GM21526 (cell line): ENCODE results near the gene PCSK1.

Experiments used
- ATAC-seq: cut with Tn5 transposase; IDR thresholded peaks from one replicate; pipeline ENCODE4 v1.9.1; 2021; ENCODE audit warnings: moderate library complexity; ENCODE audit not compliant: unreplicated experiment, low FRiP score

Gene PCSK1

DNA sequence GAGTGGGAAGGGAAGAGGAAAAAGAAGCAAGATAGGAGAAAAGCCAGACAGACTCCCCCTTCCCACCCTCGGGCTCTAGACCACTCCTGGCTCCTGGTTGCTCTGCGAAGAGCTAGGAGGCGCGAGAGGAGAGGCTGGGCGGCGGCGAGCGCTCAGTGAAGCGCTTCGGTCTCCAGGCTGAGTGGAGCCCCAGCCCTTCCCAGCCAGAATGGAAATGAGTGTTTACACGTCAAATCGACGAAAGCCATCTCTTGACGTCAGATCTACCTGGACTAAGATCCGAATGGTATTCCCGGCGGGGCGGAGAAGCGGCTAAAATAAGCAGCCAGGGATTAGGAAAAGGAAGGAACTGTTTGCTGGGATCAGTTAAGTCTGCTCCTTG is at the start of gene PCSK1:
PCSK1 (minus strand) TSS at position 183 of the 382 bp plus-strand sequence. CDS start 206 bp downstream, outside the sequence.
- no peak for ATAC-seq

DNA sequence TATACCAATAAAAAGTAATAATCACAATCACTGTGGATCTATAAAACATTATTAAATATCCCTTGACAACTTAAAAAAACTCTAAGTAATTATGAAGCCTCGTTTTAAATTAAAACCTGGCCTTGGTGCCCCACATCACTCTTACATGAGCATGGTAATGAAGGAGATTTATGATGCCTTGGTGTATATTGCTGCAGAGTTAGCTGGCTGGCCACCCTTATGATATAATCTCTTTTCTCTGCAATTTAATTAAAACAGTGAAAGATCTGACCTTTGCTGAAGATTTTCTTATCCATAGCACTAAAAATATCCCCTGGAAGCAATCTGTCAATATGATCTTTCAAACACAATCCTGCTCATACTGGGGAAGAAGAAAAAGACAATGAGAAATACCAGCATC is 48.8 kb upstream of the PCSK1 start:
- no peak for ATAC-seq

DNA sequence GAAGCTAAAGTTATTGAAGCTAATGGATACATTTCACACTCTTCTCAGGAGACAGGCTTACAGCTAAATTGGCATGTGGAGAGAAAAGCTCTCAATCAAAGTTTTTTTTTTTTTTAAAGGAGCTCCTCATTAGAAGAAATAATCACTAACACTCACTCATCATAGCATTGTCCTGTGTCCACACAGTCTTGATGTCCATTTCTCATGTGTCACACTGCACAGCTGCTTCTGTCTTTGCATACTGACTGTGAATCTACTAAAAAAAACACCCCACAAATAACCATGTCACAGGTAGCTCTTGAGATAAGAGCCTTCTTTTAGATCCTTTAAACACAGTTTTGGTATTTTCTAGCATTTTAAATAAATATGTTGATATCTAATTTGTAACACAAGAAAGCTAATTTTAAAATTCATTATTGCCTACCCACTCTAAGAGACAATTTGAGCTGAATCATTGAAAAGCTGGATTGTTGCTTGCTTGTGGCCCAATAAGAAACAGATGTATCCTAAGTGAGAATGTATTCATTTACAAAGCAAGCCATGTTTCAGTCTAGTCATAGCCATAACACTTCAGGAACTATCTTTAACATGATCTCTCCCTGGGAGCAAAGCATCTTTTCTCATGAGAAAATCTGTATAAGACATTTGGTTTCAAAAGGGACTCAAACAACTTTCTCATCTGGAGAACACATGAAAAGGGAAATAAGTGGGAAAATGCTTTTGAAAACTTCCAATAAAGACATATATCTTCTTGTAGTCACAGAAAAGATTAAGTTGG is 48.1 kb upstream of the PCSK1 start:
- ATAC-seq, result no peak

DNA sequence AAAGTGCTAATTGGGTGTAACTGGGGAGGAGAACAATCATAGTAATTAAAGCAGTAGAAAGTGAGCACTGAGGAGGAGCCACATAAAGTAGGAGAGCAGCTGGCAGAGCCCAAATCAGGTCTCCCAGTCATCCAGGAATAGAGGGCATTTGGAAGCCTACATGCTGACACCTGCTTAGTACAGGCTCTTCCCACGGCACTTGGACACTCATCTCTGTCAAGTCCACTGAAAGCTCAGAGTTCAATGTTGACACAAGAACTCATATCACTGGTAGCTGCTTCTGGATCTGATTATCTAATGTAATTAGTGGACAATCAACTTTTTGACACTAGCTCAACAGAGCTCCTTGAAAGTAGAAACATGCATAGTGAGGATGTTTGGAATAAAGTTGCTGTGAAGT is 45.9 kb upstream of the PCSK1 start:
- ATAC-seq, result no peak

DNA sequence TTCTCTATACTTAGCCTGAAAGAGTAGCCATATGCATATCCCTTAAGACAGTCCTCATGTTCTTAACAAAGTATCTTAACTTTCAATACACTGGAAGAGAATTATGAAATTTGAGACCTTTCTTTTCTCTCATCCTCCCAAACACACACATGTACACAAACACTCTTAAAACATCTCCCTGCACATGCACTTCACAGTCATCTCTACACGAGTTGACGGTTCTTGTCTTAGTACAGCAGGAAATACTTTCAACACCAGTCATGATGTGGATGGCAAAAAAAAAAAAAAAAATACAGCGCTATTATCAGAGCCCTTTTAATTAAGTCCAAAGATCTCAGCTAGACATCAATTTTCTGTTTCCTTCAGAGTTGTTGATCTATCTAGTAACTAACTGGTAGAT is 43.6 kb upstream of the PCSK1 start:
- no peak for ATAC-seq

DNA sequence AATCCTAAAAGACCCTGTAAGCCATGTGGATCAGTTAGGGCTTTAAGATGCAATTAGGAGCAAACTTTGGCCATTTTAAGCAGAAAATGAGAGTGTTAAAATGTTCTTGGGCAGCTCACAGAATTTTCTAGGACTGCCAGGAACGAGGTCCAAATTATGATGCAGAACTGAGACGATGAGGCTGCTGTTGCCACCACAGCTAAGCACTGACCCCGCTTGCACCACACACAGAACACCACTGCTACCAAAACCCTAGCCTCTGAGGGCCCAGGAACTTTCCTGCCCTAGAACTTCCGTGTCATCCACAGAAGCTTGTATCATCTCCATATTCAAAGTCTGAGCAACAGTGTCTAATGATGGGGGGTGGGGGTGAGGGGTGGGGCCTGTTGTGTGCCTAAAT is 41.0 kb upstream of the PCSK1 start:
- ATAC-seq, result no peak

DNA sequence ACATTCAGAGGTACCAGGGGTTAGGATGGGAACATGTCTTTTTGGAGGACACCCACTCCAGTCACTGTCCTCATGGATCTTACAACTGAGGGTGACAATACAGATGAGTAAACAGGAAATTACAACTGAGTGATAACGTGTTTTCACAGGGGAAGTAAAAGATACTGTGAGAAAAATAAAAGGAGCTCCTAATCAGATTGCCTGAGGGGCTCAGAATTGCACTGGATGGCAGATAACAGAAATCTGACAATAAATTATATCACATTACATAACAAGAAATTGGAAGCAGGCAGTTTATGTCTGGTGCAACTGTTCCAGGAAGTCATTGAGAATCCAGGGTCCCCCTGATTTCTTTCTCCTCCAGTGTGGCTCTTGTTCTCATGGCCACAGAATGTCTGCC is 40.1 kb upstream of the PCSK1 start:
- ATAC-seq, result no peak

DNA sequence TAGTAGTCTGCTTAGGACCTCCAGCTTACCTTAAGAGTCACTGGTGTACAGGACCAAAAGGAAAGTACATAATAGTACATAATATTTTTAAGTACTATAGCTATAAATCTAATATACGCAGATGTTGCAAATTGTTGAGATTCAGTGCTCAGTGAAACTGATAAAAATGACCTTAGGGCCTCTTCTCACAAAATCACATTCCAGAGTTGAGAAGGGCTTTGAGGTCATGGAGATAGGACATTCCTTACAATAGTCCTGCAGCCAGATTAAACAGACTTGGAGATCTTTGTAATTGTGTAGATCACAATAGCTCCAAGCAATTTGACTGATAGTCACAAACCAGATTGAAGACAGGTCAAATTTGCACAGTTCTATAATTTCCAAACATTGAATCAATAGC is 37.7 kb upstream of the PCSK1 start:
- no peak for ATAC-seq

DNA sequence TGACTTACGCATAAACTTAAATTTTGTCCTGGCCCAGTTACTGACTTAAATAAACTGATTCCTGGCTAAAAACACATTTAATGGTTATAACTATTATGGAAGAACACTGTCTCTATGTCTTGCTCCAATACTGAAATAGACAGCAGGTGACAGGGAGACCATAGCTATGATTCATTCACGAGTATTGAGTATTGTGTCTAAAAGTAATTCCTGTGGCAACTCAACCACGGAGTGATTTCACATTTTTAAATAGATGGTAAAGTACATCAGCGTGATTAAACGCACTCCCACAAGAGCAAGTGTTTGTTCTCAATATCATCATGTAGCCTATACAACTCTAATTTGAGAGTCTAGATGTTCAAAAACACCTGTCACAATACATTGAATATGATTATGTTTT is 35.9 kb upstream of the PCSK1 start:
- ATAC-seq, result no peak

DNA sequence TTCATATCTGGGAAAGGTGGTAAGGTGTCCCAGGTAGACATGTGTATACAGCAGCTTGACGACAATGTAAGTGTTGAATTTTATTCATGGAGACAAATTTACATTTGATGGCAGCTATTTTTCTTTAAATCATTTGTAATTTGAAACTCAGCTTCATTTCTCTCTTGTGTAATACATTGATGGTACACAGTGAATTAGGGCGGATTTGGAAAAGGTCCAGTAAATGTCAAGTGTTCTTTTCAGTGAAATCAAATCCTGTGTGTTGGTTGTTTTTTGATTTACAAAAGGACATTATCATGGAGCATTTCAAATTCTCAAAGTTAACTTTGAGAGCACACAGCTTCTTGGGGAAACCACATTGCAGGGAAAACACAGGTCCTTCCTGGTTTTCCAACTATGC is 30.0 kb upstream of the PCSK1 start:
- ATAC-seq, result no peak

DNA sequence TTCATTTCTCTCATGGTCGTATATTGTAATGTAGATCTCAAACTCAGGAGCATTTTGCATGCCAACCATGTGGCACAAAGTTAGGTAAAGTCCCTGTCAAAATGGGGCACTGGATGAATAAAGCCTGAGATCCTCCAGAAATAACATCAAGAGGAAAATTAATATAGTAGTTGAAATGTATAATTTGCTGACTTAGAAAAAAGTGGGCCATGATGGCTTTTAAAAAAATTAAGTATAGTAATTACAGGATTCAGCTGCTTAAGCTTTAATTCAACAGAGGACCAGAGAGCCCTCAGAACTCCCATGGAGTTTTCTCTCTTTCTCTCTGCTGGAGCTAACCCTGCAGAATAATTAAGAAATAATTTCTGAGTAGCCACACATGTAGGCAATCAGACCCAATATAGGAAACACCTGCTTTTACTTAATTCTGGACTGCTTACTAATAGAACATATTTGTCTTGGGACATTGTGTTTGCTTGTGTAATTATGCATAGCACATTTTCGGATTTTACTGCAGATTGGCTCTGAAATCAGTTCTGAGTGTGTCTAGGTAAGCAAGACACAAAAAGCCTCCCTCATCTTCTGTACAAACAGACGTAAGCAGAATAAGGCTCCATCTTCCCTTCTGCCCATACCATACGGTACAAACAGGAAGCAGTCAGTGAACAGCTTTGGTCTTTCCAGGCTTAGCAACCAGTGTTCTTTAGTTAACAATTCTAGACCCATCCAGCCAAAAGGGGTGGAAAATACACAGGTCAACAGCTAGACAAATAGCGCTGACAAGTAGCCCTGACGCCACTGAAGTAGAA is 26.5 kb upstream of the PCSK1 start:
- no peak for ATAC-seq

DNA sequence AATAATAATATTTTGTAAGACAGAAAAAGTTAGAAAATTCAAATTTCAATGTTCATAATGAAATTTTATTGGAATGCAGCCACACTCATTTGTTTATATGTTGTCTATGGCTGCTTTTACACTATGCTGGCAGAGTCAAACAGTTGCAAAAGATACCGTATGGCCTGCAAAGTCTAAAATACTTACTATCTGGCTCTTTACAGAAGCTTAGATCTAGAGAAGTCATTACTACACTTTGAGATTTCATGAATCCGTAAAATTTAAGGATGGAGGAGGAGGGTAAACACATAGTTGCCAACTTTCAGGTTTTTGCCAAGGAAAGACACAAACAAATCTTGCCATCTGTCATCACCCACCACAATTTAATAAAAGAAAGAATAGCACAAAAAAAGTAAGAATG is 25.1 kb upstream of the PCSK1 start:
- no peak for ATAC-seq

DNA sequence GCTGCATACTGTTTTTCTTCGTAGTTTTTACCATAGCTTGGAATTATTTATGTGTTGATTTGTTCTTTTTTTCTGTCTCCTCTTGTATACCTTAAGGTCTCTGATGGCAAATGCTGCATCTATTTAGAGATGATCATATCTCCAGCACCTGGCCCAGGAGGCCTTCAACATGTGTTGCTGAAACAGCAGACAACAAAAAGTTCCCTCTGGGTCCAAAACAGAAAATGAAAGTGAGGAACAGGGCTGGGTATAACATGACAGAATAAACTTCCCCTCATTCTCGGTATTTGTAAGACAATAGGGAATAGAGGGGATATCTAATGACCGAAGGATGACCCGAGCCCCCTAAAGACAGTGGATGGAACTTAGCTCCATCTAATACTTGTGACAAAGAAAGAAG is 22.7 kb upstream of the PCSK1 start:
- ATAC-seq, result no peak

DNA sequence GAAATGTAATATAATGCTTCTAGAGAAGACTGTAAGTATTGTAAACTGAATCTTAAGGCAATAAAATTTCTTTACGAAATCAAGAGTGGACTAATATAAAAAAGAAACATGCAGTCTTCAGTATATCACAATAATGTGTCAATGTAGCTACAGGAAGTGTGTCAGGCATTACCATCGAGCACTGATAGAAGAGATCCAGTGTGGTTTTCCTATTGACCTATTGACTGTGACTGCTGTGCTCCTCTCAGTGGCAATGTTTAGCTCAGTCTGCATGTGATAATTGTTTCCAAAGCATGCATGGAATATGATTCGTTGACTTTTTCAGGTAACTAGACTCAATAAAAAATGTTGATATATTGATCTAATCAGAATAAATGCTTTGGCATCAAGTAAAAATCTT is 20.3 kb upstream of the PCSK1 start:
- no peak for ATAC-seq

DNA sequence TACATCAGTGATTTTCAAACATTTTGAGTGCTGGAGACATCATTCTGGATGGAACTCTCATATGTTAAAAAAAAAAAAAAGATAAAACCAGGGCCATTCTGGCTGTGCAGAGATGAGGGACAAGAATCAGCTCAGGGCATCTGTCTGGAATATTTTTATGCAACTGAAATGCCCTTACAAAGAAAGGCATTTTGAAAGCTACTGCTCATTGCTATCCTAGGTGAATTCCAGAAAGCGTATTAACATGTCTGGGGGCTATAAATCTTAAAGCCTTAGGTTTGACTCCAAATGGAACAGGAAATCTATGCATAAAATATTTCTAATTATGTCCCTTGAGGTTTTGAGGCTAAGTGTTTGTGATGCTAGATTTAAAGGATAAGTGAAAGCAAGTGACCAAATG is 14.9 kb upstream of the PCSK1 start:
- ATAC-seq, result no peak

DNA sequence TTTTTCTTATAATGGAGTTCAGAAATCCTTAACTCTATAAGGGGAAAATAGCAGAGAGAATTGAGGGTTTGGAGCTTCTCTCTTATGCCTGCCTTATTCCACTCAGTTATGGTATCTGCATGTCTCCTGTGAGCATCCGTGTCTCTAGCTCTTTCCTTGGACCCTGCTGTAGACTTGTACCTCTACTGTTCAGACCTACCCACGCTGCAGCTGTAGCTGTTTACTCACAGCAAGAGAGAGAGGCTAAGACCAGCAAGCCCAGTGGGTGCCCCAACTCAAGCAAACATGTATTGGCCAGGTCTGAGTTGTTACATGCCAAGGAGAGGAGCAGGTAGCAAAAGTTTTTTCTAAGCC is 7.1 kb upstream of the PCSK1 start:
- peak; percentile 31 for ATAC-seq

DNA sequence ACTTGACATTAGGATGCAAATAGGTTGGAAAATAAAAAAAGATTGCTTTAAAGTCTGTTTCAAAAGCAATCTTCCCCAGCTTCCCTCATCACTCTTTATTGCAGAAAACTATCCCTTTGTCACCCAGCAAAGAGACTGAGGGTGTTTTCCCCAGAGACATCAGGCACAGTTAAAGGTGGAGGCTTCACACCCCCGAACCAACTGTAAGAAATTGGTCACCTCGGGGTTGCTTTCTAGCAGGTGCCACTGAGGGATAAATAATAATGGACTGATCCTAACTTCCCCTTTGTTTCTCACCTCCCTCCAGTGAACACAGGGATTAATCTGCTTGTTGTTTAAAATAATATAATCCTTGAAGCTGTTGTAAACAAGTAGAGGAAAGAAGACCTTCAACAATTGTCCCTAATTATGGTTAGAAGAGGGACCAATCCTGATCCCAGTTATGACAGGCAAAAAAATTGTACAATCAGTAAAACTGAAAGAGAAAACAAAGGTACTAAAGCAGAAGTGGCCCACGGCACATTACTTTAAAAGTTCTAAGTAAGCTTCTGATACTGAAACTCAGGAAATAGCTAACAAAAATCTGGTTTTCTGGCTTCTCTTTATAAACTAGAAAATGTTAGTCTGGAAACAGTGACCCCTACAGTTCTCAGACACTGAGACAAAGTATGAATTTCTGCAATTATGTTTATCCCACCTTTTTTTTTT is 6.6 kb upstream of the PCSK1 start:
- peak; percentile 92 for ATAC-seq

DNA sequence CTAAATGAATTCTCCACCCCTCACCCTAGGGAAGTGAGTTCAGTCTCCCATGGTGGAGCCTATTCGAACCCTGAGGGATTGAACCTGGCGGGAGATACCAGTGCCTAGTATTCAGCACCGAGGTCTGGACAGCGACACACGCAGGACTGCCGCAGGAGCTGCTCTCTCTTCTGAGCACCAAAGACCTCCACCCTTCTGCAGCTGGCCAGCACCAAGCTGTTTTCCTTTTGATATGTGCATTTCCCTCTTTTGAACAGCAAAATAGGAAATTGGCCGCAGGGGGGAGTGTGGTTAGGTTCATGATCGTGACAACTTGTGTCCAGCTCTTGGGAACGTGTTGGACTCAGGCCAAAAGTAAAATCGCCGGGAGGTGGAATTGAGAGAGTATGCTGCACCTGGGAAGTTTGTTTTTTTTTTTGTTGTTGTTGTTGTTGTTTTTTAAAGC is 1.2 kb upstream of the PCSK1 start:
- ATAC-seq, result peak; percentile 58

DNA sequence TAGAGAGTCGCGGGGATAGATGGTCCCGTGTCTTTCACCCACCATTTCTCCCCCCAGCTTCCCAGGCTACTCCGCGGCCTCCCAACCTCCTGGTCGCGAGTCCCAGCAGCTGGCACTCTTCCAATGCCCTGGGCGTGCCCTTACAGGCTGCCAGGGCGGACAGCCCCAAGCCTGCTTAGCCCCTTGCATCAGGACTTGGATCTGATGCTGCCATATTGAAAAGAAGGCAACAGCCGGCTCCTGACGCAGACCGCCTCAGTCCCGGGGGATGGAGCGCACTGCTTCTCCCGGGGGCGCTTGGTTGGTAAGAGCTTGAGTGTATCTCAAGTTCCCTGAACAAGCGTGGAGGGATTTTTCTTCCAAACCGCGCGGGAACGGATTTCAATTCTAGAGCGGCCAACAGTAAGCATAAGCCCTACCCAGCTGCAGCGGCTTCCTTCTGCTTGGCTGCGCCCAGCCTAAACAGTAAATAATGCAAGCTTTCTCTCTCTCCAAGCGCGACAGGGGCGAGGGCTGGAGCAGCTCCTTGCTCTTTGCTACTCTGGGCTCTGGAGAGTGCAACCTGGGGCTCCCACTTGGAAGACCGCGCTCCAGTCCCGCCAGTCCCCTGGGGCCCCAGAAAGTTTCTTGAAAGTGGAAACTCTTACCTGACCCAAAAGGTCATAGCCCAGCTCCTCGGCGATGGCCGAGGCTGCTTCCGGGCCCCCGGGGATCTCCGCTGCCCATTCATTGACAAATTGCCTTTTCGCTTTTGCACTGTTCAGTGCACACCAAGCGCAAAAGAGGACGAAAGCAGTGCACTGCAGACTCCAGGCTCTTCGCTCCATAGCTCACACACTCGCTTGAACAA is 607 bp downstream of the PCSK1 start:
- ATAC-seq, result no peak

DNA sequence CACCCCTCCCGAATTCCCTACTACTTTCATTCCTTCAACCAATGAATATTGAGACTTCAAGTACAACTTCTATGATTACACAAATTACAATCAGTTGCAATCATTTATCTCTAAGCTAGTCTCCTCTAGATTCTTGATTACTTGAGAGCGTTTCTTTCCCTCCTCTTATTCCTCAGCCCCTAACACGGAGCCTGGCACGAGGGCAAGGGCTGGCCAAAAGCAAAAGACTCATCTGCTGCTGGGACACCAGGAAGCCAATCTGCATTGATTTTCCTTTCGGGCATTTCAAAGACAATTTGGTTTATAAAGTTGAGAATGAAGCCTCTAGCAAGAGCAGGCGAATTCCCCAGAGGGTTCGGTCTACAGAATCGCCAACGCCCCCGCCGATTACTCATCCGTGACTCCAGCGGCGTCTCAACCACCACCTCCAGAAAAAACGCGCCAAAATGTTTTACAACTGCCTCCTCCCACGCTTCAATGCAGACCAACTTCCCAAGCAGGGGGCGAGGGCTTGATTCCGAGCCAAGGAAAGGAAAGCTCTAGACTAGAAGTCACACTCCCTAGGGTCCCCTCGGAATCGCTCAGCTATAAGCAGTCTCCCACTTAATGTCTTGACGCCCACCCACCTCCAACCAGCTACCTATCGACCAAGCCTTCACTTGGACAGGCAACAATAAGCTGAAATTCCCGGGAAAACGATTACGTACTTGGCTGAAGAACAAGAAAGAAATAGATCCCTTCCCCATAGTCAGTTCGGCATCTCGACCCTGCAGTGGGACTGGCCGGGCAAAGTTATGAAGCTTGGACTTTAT is 1.5 kb downstream of the PCSK1 start:
- no peak for ATAC-seq
